Measurements from ENCODE around the gene BDH1.

BDH1 gene

DNA sequence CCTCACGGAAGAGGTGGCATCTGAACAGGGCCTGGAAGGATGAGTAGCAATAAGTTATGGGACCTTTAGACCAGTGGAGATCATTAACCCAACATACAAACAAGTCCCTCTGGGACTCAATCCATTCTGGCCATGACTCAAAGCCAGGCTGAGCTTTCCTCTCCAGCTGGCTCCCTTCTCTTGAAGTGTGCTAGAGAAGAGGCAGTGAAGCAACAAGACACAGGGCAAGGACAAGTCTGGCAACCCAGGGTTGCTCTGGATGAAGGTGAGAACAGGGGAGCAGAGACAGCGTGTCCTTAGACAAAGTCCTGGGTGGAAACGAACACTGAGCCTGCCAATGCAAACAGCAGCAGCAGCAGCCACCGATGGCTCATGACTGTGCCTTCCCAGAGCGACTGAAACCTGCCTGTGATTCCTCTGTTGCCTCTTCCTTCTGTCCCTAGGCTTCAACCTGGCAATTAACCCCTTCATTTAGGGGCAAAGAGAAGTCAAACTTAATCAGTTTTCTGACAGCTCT lies 86.8 kb downstream of the BDH1 start:
- DNase-seq (ENCODE audit: low spot score): no peak
- in situ Hi-C loops (cut with MboI; ENCODE audit: low sequenced_read_pairs, unreplicated experiment): no loop called here
- TF ChIP-seq, protein P1, sequence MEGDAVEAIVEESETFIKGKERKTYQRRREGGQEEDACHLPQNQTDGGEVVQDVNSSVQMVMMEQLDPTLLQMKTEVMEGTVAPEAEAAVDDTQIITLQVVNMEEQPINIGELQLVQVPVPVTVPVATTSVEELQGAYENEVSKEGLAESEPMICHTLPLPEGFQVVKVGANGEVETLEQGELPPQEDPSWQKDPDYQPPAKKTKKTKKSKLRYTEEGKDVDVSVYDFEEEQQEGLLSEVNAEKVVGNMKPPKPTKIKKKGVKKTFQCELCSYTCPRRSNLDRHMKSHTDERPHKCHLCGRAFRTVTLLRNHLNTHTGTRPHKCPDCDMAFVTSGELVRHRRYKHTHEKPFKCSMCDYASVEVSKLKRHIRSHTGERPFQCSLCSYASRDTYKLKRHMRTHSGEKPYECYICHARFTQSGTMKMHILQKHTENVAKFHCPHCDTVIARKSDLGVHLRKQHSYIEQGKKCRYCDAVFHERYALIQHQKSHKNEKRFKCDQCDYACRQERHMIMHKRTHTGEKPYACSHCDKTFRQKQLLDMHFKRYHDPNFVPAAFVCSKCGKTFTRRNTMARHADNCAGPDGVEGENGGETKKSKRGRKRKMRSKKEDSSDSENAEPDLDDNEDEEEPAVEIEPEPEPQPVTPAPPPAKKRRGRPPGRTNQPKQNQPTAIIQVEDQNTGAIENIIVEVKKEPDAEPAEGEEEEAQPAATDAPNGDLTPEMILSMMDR (IDR thresholded peaks at IDR 0.05; ENCODE audit: borderline replicate concordance, control extremely low read depth, extremely low read depth, insufficient read depth, missing control alignments): no peak

GRCh38 chr3:197468167-197468566 lies 87.6 kb downstream of the BDH1 start:
- no peak for DNase-seq (ENCODE audit: low spot score)
- in situ Hi-C loops (cut with MboI; ENCODE audit: low sequenced_read_pairs, unreplicated experiment): no loop called here
- TF ChIP-seq, protein P1 (IDR thresholded peaks at IDR 0.05; ENCODE audit: borderline replicate concordance, control extremely low read depth, extremely low read depth, insufficient read depth, missing control alignments): no peak

- TF ChIP-seq, protein P1 (IDR thresholded peaks at IDR 0.05; ENCODE audit: borderline replicate concordance, control extremely low read depth, extremely low read depth, insufficient read depth, missing control alignments): no peak
- in situ Hi-C loops (cut with MboI; ENCODE audit: low sequenced_read_pairs, unreplicated experiment): no loop called here
- no peak for DNase-seq (ENCODE audit: low spot score)
Measured at GRCh38 chr3:197466586-197467399, 89.0 kb downstream of the BDH1 start.

DNA sequence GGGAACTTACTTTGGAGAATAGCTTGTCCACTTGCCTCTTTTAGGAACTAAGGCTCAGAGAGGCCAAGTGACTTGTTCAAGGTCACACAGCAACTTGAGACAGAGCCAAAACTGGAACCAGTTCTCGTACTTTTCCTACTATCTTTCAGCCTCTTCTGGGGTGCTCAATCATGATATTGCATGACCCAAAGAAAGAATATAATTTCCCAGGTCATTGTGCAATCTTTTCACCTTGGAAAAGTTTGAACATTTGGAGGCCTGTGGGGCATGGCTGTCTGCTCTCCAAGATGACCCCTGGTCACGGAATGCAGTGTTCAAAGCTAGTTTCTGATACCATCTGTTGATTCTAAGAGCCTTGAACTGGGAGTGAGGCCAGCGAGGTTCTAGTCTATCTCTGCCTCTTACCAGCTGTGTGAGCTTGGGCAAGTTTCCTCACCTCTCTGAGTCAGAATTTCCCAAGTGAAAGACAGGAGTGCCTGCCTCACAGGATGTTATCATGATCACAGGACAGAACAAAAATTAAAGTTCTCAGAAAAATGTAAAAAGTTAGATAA lies 89.7 kb downstream of the BDH1 start:
- TF ChIP-seq, protein P1 (IDR thresholded peaks at IDR 0.05; ENCODE audit: borderline replicate concordance, control extremely low read depth, extremely low read depth, insufficient read depth, missing control alignments): no peak
- no peak for DNase-seq (ENCODE audit: low spot score)
- in situ Hi-C loops (cut with MboI; ENCODE audit: low sequenced_read_pairs, unreplicated experiment): no loop called here

GRCh38 chr3:197465197-197465995 lies 90.4 kb downstream of the BDH1 start:
- DNase-seq (ENCODE audit: low spot score): no peak
- TF ChIP-seq, protein P1 (IDR thresholded peaks at IDR 0.05; ENCODE audit: borderline replicate concordance, control extremely low read depth, extremely low read depth, insufficient read depth, missing control alignments): no peak
- in situ Hi-C loops (cut with MboI; ENCODE audit: low sequenced_read_pairs, unreplicated experiment): no loop called here

- in situ Hi-C loops (cut with MboI; ENCODE audit: low sequenced_read_pairs, unreplicated experiment): no loop called here
- no peak for DNase-seq (ENCODE audit: low spot score)
- TF ChIP-seq, protein P1 (IDR thresholded peaks at IDR 0.05; ENCODE audit: borderline replicate concordance, control extremely low read depth, extremely low read depth, insufficient read depth, missing control alignments): no peak
Measured at GRCh38 chr3:197464794-197465193, 91.0 kb downstream of the BDH1 start.

Measured in GM13976 (cell line).